ENCODE results near the gene POLE.
A peak's percentile ranks its signal among the peaks of the same experiment; 100 is the strongest.

POLE gene, protein sequence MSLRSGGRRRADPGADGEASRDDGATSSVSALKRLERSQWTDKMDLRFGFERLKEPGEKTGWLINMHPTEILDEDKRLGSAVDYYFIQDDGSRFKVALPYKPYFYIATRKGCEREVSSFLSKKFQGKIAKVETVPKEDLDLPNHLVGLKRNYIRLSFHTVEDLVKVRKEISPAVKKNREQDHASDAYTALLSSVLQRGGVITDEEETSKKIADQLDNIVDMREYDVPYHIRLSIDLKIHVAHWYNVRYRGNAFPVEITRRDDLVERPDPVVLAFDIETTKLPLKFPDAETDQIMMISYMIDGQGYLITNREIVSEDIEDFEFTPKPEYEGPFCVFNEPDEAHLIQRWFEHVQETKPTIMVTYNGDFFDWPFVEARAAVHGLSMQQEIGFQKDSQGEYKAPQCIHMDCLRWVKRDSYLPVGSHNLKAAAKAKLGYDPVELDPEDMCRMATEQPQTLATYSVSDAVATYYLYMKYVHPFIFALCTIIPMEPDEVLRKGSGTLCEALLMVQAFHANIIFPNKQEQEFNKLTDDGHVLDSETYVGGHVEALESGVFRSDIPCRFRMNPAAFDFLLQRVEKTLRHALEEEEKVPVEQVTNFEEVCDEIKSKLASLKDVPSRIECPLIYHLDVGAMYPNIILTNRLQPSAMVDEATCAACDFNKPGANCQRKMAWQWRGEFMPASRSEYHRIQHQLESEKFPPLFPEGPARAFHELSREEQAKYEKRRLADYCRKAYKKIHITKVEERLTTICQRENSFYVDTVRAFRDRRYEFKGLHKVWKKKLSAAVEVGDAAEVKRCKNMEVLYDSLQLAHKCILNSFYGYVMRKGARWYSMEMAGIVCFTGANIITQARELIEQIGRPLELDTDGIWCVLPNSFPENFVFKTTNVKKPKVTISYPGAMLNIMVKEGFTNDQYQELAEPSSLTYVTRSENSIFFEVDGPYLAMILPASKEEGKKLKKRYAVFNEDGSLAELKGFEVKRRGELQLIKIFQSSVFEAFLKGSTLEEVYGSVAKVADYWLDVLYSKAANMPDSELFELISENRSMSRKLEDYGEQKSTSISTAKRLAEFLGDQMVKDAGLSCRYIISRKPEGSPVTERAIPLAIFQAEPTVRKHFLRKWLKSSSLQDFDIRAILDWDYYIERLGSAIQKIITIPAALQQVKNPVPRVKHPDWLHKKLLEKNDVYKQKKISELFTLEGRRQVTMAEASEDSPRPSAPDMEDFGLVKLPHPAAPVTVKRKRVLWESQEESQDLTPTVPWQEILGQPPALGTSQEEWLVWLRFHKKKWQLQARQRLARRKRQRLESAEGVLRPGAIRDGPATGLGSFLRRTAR (N-terminal part only)

DNA sequence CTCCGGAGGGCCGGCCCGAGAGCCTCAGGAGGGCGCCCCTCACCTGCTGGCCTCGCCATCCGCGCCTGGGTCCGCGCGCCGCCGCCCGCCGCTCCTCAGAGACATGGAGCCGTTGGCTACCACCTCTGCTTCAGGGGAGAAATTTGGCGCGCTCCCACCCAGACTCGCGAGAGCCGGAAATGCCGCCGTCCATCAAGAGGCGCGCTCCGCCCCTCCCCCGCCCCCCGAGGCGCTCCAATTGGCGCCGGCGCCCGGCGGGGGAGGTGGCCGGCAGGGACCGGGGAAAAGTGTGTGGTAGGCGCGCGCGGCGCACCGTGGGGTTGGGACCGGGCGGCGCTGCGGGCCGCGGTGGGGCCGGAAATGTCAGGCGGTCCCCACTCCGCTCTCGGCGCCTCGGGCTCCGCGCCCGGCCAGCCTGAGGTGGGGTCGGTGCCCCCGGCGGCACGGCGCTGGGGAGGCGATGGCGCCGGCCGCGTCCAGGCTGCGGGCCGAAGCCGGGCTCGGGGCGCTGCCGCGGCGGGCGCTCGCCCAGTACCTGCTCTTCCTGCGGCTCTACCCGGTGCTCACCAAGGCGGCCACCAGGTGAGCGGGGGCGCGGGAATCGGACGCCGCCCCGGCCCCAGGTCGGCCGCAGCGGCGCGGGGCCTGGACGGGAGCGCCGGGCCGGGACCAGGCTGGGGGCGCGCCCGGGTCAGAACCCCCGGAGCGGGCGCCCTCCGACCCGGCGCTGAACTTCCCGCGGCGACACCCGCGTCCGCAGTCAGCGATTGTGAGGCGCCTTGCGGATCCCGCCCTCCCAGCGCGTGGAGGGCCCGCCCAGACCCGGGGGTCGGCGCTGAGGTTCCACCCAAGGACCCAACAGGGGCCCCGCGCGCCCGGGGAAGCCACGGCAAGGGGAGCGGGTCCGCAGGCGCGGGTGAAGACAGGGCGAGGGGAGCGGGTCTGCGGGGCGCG, at the start of gene POLE, which contains the start of gene PXMP2:
Gene POLE, minus strand, starts transcription at position 132 of the 954 bp plus-strand sequence. Its CDS starts 27 bp downstream, at position 105.
Gene PXMP2, plus strand, starts transcription at position 377 of the 954 bp plus-strand sequence. Its CDS starts 84 bp downstream, at position 461.
- DNase-seq, result peak; percentile 93

DNA sequence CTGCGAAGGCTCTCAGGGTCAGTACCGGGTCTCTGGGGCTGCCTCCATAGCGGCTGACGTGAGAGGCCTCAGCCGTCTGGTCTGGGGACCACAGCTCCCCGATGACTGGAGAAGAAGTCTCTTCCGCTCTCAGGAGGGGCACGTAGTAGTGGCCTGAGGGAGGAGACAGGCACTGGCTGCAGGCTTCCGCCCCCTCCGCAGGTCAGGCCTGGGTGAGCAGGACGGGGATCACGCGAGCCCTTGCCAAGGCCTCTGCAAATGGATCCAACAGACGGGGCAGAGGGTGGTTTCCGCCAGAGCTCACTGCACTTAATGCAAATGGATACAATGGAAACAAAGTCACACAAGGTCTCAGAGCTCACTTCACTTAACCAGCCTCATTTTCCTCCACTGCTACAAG, 49.8 kb upstream of the POLE start:
- no peak for DNase-seq

DNA sequence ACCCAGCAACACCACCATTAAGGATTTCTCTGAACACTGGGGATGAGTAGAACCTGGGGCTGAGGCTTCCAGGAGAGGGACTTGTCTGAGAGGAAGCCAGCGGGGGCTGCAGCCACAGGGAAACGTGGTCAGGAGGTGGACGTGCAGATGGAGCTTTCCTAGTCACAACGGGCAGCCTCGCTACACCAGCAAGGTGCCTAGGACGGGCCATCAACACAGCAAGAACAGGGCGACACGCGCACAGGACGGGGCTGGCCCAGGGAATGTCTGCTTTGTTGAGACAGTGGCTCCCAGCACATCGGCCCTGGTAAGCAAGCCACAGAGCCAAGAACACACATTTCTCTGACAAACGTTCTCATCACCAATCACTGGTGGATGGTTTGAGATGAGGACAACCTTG, 49.2 kb upstream of the POLE start:
- no peak for DNase-seq

DNA sequence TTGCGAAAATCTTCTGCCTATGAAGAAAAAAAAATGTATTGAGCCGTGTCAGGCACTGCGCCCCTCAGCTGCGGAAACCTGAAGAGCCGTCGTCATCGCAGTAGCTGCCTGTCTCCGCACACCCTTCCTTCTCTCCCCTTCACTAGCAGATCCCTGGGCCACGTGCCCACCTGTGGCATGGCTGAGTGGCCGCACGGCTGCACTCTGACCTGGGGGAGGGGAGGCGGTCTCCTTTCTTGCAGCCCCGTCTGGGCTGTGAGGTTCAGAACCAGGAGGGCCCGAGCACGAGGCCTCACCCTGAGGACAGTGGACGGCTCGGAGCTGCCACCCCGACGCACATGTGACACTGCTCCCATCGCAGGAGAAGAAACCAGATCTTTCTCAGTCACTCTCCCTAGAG, 48.4 kb upstream of the POLE start:
- no peak for DNase-seq

DNA sequence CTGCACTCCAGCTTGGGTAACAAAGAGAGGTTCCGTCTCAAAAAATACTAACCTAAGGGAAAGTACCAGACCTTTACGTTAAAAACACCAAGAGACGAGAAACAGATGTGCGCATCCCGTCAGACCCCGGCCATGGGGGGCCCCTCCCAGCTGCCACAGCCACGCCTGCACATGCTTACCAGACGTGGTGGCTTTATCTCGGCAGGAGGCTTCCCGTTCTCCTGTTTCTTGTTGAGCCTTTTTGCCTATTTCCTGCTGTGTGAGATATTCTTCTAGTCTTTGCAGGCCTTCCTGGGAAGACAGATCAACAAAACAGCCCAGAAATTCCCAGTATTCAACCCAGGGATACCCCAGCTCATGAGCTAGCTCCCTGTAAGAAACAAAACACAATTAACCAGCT, 47.1 kb upstream of the POLE start:
- DNase-seq, result no peak

DNA sequence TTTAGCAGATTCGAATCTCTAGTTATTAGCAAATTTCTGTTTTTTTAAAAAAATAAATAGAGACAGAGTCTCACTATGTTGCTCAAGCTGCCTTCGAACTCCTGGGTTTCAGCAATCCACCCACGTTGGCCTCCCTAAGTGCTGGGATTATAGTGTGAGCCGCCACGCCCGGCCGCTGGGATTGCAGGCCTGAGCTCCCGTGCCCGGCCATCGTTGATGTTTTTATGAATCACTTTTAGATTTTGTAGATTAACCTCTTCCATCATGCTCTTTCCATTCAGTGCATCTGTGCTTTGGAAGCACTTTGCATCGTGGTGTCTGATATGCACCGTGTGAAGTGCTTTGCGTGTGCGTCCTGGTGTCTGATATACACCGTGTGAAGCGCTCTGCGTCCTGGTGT, 44.4 kb upstream of the POLE start:
- DNase-seq, result no peak

DNA sequence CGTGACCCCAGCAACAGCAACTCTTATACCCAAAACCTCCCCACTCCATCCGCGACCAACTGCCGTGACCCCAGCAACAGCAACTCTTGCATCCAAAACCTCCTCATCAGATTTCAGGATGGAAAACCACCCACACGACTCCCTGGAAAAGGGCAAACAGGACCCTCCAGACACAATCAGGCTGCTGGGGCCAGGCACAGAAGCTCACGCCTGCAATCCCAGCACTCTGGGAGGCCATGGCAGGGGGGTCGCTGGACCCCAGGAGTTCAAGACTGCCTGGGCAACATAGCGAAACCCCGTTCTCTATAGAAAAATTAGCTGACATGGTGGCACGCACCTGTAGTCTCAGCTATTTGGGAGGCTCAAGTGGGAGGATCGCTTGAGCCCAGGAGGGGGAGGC, 43.2 kb upstream of the POLE start:
- no peak for DNase-seq

DNA sequence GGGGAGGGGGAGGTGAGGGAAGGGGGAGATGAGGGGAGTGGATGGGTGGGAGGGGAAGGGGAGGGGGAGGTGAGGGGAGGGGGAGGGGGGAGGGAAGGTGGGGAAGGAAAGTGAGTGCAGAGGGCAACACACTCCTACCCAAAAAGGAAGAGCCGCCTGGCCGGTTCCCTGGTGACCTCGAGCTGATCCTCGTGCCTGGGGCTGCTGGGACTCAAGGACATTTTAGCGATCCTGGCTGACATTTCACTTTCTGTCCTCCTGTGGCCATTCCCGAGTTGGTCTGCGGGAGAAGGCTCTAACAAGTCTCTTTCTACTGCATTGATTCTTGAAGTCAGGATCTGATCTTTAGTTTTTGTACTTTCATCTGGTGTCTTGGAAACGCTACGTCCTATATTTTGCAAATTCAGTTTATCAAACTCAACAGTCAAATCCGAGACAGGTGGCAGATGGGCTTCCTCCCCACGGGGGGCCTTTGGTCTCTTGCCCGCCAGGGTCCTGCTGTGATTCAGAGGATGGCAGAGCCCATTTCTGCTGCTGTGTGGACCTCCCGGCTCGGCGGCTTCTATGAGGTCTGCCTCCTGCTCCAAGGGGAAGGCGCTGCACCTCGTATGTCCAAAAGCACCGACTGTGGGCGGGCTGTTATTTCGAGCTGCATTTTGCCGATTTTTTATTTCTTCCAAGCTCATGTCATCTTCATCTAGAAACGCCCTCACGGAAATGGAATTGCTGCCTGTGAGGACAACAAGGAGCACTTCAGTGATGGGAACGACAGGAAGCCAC, 42.6 kb upstream of the POLE start:
- DNase-seq, result no peak

DNA sequence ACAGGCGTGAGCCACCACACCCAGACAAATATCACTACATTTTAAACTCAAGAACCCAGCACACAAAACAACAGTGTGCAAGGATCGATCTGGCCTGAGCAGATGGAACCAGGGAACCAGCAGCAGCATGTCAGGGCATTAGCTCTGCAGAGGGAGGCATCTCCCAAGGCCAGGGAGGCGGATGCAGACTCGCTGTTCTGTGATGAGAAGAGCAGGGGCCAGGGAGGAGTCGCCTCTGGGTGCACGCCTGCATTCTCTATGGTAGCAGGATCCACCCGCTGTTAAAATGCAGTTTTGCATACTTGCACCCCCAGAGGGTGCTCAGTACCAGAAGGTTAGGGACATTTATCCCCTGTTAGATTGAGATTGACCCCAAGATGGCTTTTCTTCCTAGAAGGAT, 41.4 kb upstream of the POLE start:
- DNase-seq, result no peak

DNA sequence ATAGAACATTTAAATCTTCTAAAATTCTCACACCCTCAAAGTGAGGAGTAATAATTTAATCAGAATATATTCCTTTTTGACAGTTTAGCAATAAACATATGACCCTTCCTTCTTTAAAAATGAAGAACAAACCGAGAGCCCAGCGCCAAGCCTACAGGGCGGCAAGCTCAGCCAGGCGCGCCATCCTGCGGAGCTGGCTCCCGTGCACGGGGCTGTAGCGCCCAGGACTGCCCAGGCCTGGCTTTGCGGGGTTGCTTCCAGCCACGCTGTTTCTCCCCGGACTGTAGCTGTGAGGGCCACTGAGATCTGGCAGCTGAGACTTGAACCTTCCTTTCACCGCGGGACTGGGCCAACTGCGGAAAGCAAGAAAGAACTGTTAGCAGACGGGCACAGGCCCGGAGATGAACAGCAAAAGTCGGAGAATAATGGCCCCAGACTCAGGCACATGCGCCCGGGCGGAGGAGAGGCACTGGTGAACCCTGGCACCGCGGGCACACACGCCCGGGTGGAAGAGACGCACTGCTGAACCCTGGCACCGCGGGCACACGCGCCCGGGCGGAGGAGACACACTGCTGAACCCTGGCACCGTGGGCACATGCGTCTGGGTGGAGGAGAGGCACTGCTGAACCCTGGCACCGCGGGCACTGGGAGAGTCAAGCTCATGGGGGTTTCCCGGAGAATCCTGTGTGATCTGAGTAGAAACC, 40.1 kb upstream of the POLE start:
- DNase-seq, result no peak

DNA sequence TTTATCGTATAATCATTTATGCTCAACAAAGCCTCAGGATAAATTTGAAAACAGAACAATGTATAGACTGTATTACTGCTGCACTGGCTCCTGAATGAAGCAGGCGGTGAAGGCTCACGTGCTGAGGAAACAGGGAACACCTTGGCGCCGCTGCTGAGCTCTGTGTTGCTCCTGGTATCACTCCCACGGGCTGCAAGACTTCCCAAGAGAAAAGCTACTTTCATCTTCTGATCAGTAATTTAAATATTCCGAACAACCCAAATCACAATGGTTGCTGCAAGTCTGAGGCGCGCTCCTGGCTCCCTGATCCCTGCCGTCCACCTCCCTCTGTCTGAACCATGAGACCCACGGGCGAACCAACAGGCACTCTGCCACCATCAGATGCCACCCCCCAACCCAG, 39.2 kb upstream of the POLE start:
- no peak for DNase-seq

DNA sequence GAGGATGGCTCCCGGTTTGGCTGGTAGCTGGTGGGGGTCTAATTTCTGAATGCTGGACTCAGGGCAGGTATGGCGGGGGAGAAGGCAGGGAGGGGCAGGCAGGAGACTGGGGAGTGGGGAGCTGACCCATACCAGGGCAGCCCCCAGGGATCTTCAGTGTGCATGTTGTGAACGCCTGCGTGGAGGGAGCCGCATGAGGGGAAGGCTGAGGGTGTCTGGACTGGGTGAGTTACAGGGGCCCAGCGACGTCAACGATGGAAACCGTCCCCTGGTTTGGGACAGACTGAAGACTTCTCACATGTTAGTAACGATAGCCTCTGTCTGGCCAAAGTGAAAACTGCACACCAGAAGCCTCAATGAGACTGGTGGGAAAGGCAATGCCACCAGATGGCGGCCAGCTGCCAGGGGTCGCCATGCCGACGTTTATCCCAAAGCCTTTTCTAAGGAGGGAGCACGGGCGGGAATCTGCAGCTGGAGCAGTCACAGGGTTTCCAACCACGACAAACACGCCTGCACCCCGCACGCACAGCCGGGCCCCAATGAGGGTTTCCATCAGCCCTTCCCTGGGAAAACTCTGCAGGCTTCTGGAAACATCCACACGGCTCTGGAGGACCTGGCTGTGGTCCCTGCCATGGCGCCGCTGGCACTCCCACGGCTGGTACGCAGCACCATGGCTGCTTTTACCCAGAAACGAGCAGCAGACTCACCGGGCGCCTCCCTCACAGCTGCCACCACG, 37.5 kb upstream of the POLE start:
- DNase-seq, result no peak

DNA sequence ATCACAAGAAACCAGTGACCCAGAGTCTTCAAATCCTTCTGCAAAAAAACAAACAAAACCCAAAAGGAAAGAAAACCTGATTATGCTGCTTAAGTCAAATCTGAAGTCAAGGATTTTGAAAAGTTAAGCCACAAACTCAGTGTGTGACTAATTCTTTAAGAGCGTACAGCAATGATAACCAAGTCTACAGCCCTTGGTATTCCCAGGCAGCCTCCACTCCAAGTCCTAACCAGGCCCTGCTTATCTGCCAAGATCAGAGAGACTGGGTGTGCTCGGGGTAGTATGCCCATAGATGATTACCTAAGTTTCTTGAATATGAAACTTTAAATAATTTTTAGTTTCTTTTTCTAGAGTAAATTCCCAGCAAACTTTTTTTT, 36.6 kb upstream of the POLE start:
- DNase-seq, result no peak

DNA sequence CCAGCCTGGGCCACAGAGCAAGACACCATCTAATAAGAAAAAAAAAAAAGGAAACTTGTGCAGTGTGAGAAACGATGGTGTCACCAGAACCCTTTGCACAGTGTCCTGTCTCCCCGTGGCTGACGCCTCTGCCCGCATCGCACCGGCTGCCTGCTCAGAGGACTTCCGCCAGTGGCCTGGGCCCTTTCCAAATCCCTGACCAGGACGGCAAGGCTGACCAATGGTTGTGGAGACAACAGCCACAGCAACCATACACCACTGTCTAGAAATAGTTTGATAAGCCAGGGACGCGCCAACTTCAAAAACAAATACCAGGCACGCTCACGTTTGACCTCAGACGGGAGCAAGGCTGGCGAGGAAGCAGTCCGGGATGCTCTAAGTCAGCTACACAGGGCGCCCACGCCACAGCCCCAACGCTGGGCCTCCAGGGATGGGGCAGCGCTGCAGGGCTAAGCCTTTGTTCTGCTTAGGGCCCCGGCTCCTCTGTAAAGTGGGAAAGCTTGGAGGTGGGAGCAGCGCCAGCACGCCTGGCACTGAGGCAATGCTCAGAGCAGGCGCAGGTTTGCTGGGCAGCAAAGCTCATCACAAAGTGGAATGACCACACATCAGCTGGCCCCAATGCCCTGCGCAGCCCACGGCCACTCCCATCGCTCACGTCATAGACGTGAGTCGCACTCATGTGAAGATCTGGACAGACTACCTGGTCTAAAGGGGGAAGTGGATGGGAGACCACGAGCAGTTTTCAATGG, 36.0 kb upstream of the POLE start:
- no peak for DNase-seq

DNA sequence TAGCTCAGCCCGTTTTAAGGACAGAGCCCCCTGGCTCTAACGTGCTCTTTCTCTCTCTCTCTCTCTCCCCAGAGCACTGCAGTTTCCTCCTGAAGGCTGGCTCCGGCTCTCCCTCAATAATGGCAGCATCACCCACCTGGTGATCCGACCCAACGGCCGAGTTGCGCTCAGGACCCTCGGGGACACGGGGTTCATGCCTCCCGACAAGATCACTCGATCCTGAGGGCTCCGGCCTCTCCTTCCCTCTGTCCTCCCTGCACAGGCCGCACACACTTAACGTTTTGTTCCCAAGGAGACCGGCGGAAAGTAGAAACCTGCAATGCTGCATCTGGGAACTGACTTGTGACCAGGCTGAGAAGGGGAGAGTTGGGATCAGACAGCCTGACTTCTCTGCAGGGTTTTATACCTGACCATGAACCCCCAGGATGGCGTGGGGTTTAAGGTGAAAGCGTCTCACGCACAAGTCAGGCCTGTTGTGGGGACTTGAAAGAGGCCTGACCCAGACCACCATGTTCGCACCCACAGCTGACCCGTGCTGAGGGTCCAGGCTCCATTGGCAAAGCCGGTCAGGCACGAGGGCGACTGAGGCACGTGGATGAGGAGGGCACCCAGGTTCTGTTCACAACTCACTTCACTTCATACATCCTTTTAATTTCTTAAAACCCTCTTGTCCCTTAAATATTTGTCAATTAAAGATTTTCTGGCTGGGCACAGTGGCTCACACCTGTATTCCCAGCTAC, 33.6 kb upstream of the POLE start:
- no peak for DNase-seq

DNA sequence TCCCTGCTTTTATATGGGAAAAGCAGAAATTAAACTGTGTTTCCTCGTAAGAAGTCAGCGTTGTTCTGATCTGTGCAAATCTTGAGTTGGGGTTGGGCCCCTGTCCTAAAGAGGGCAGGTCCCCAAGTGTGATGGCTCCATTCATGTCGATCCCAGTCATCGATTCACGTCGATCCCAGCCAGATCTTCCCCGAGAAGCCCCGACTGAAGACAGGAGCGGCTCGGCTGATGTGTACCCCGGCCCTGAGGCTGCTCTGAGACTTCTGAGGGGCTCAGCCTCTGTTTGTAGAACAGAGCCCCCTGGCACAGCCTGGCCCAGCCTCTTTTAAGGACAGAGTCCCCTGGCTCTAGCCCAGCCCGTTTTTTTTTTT, 32.8 kb upstream of the POLE start:
- no peak for DNase-seq

DNA sequence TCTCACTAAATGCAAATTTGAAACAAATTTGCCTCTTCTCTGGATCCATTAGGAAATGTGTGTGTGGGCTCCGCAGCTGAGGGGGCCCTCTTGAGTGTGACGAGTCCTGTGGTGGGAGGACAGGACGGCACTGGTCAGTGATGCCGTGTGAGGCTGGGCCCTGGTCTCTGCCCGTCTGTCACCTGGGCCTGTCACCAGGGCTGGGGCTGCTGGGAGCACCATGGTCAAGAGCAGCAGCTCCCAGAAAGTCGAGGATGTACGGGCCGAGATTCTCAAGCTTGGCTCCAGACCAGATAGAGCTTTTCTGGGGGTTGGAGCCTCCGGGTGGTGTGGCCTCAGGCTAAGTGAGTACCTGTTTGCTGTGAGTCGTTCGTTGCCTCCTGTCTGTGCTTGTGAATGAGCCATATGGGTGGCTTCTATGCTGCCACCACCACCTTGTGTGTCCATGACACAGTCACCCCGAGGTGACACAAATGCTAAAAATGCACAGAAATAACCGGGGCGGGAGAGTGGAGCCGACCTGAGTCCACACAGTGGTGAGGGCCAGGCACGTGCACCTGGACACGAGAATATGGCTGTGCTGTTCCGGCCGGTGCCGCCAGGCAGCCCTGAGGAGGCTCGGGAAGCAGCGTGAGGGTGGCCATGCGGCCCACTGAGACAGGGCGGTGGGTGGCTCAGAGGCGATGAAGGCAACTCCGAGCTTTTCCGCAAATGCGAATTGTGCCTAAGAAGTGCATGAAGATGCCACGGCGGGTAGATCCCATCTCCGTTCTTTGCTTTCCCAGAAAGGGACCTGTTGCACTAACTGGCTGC, 32.2 kb upstream of the POLE start:
- DNase-seq, result no peak

All from CD4-positive, alpha-beta T cell treated with Interleukin-4 for 4 hours (primary cell).